A172 (cell line): ENCODE measurements around the gene FRG2B. TPM values are rescaled to one million over a fixed set of nuclear protein-coding genes. Genes with fewer than 3 reads are reported as not detected.
"Not testable (repeated sequence)": the region's sequence is repeated elsewhere in the genome, so short reads cannot be mapped to it uniquely, and the experiment has no call there.

ENCODE experiments used
- DNase-seq: peaks from one replicate; pipeline ENCODE4 v3.0.0-alpha.2; 2015; ENCODE audit warnings: low spot score
- total RNA-seq: library from RNA; depleted of rRNA; stranded (reverse); fragments of >200 nt; shearing (Covaris generic); gene quantifications from 2 replicates; pipeline ENCODE4 v1.2.3, GENCODE V29; 2014; rRNA removed

Gene FRG2B
- total RNA-seq, 1 experiment from 2014 or later = not detected

GRCh38 chr10:133599869-133600268, 26.7 kb downstream of the FRG2B start:
- DNase-seq = not testable (repeated sequence)

DNA sequence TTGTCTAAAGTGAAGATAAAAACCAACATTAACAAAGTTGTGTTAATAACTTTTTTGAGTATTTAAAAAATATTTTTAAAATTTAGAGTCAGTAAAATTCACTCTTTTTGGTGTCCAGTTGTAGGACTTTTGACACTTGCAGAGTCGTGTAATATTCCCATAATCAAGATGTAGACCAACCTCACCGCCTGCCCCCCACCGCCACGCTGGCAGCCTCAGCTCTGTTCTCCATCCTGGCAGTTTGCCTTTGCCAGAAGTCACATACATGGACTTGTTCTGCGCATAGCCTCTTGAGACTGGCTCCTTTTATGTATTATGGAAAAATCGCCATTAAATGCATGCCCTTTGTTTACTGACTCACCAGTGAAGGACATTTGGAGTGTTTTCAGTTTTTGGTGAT, 33.9 kb downstream of the FRG2B start:
- no peak for DNase-seq

- DNase-seq = no peak
Measured at GRCh38 chr10:133590970-133591359, 35.6 kb downstream of the FRG2B start.

GRCh38 chr10:133590226-133590969, 36.2 kb downstream of the FRG2B start:
- DNase-seq = no peak

DNA sequence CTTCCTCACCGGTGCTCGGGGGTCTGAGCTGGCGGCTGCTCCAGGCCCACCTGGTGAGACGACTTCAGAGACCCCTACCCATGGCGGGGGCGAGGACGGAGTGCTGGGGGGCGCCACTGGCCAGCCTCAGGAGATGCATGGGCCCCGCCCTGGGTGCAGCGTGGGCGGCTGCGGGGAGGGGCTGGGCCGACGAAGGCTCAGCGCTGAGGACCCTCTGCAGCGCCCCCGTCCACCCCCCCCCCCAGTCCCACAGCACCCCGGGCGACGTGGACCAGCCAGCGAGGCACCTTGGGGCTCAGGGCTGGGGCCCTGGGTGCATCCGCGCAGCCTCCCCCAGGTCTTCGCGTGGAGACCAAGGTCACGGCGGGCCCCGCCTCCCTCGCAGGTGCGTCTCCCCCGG, 49.6 kb downstream of the FRG2B start:
- DNase-seq = not testable (repeated sequence)

Other genes starting within 250 kb of the FRG2B start
- gene PAOX, start 247.5 kb downstream of the FRG2B start, total RNA-seq = 5.3 and 6.1 TPM in 2 replicates
- gene MTG1, start 232.6 kb downstream of the FRG2B start, total RNA-seq = 13.7 and 20.4 TPM in 2 replicates
- not detected in 2 replicates for gene SPRN, start 202.2 kb downstream of the FRG2B start, total RNA-seq
- not detected in 2 replicates for gene SCART1, start 172.8 kb downstream of the FRG2B start, total RNA-seq
- not detected in 2 replicates for gene CYP2E1, start 99.4 kb downstream of the FRG2B start, total RNA-seq
- gene SYCE1, start 61.2 kb downstream of the FRG2B start, total RNA-seq = not detected in 2 replicates